Natural killer cell (primary cell): ENCODE measurements around the gene CAPNS2. TPM values are rescaled to one million over a fixed set of nuclear protein-coding genes. Genes with fewer than 3 reads are reported as not detected.

Experiments used
- ATAC-seq, 3 donors: fragments of 150-1000 bp in 2 of 3; fragments of 200-7000 bp in 1 of 3; cut with Tn5 transposase; 1 replicate in 1 of 3; 2 replicates in 2 of 3; pipeline ENCODE4 v1.10.0; 2021; ENCODE audit warnings: mild to moderate bottlenecking in 2 of 3, moderate library complexity in 2 of 3
- DNase-seq, 2 donors: peaks; one replicate each; pipeline versions ENCODE4 v3.0.0 to v3.0.0-alpha.2; 2013 to 2021; ENCODE audit warnings: mixed read lengths in 1 of 2
- H3K27ac ChIP-seq: one replicate; pipeline ENCODE4 v1.5.1; 2013; ENCODE audit warnings: mild to moderate bottlenecking, low read length
- H3K27me3 ChIP-seq: one replicate; pipeline ENCODE4 v1.6.1; 2013; ENCODE audit warnings: low read length; ENCODE audit not compliant: control insufficient read depth, insufficient read depth
- H3K36me3 ChIP-seq: one replicate; pipeline ENCODE4 v1.6.1; 2013; ENCODE audit warnings: low read length; ENCODE audit not compliant: control insufficient read depth, insufficient read depth
- H3K4me1 ChIP-seq: one replicate; pipeline ENCODE4 v1.6.1; 2013; ENCODE audit warnings: low read length; ENCODE audit not compliant: control insufficient read depth, insufficient read depth
- H3K4me3 ChIP-seq: one replicate; pipeline ENCODE4 v1.5.1; 2013; ENCODE audit warnings: low read length
- H3K9me3 ChIP-seq: one replicate; pipeline ENCODE4 v1.6.1; 2013; ENCODE audit warnings: low read length; ENCODE audit not compliant: control insufficient read depth, insufficient read depth
- H3K27ac Mint-ChIP-seq, 2 donors: one replicate each; pipeline ENCODE4 v1.8.0; 2022; ENCODE audit warnings: mild to moderate bottlenecking in 2 of 2, mixed read lengths in 2 of 2, moderate library complexity in 1 of 2
- H3K27me3 Mint-ChIP-seq, 2 donors: one replicate each; pipeline ENCODE4 v1.8.0; 2022; ENCODE audit warnings: low read depth in 2 of 2, mixed read lengths in 2 of 2
- H3K36me3 Mint-ChIP-seq: one replicate; pipeline ENCODE4 v1.8.0; 2022; ENCODE audit warnings: mixed read lengths
- H3K4me1 Mint-ChIP-seq, 2 donors: one replicate each; pipeline ENCODE4 v1.8.0; 2022; ENCODE audit warnings: mixed read lengths in 2 of 2
- H3K4me3 Mint-ChIP-seq: one replicate; pipeline ENCODE4 v1.8.0; 2022; ENCODE audit warnings: mild to moderate bottlenecking, moderate library complexity, mixed read lengths
- H3K9me3 Mint-ChIP-seq, 2 donors: one replicate each; pipeline ENCODE4 v1.8.0; 2022; ENCODE audit warnings: mixed read lengths in 2 of 2
- CTCF ChIP-seq: fragments of 200-600 bp; IDR thresholded peaks from one replicate; pipeline ENCODE4 v1.8.0; 2022; ENCODE audit warnings: antibody characterized with exemption
- WGBS: methylation state at CpG from one replicate; pipeline ENCODE4 v1.1.7; 2013; ENCODE audit warnings: missing lambda C conversion rate; ENCODE audit not compliant: insufficient coverage; 5-methylcytosine and 5-hydroxymethylcytosine counted together
- intact Hi-C: fragments of 100-400 bp; cut with micrococcal nuclease; formaldehyde crosslinking; loops from one replicate; pipeline ENCODE4 v1.14.2; 2022
- total RNA-seq, 4 donors: library from RNA; stranded (reverse); fragments of 120-200 nt in 1 of 4; gene quantifications; one replicate each; pipeline versions ENCODE4 v1.2.3 to v1.2.4, GENCODE V29; 2013 to 2022

The CAPNS2 gene
- total RNA-seq, 3 donors from 2014 or later (not counting 1 experiment from before 2014, with no cell fraction given) = 0.60 TPM; not detected in 2

- Histone ChIP-seq H3K27ac (no peak overlapping the region), H3K4me3 (no peak overlapping the region), H3K4me1 (no peaks in the 10 kb centered on the region), H3K36me3 (no peaks in the 10 kb centered on the region), H3K9me3 (no peaks in the 10 kb centered on the region), H3K27me3 (no peaks in the 10 kb centered on the region)
- Mint-ChIP-seq H3K4me1 (no peaks in the 10 kb centered on the region), H3K4me3 (no peak overlapping the region), H3K36me3 (no peaks in the 10 kb centered on the region), H3K27me3 (peaks cover 4 to 10% of the 10 kb centered on the region in 2 donors), H3K9me3 (no peaks in the 10 kb centered on the region), H3K27ac (no peak overlapping the region)
- ATAC-seq (no peak), DNase-seq (no peak)
- intact Hi-C loops = no loop called here
- WGBS = 96% methylated on average over 1 of the region's 1 CpG
- no peak for TF ChIP-seq CTCF
These were observed 23.9 kb upstream of the CAPNS2 start for GRCh38 chr16:55542459-55543082.

- Histone ChIP-seq H3K4me3 (no peak overlapping the region), H3K4me1 (no peaks in the 10 kb centered on the region), H3K27ac (no peak overlapping the region), H3K36me3 (no peaks in the 10 kb centered on the region), H3K9me3 (no peaks in the 10 kb centered on the region), H3K27me3 (no peaks in the 10 kb centered on the region)
- no peaks in the 10 kb centered on the region for H3K9me3 Mint-ChIP-seq
- no peaks in the 10 kb centered on the region for H3K36me3 Mint-ChIP-seq
- WGBS = 83% methylated on average over 2 of the region's 2 CpGs
- H3K4me3 Mint-ChIP-seq = no peak overlapping the region
- H3K27ac Mint-ChIP-seq = no peak overlapping the region
- DNase-seq (no peak), ATAC-seq (no peak)
- intact Hi-C loops = no loop called here
- TF ChIP-seq CTCF = no peak
- H3K27me3 Mint-ChIP-seq = peaks cover 4 to 10% of the 10 kb centered on the region in 2 donors
- H3K4me1 Mint-ChIP-seq = no peaks in the 10 kb centered on the region
These were observed 23.0 kb upstream of the CAPNS2 start for GRCh38 chr16:55543472-55543871.

- DNase-seq (no peak), ATAC-seq (no peak)
- H3K36me3 ChIP-seq = no peaks in the 10 kb centered on the region
- intact Hi-C loops = no loop called here
- Mint-ChIP-seq H3K36me3 (no peaks in the 10 kb centered on the region), H3K27ac (no peak overlapping the region), H3K9me3 (peaks cover 0 to 2% of the 10 kb centered on the region in 2 donors), H3K4me3 (no peak overlapping the region), H3K4me1 (no peaks in the 10 kb centered on the region), H3K27me3 (peaks cover 0 to 4% of the 10 kb centered on the region in 2 donors)
- H3K4me1 ChIP-seq = no peaks in the 10 kb centered on the region
- no peak for TF ChIP-seq CTCF
- H3K27me3 ChIP-seq = no peaks in the 10 kb centered on the region
- H3K9me3 ChIP-seq = no peaks in the 10 kb centered on the region
- H3K4me3 ChIP-seq = no peak overlapping the region
- H3K27ac ChIP-seq = no peak overlapping the region
These were observed 13.9 kb upstream of the CAPNS2 start for GRCh38 chr16:55552621-55553020.

- Mint-ChIP-seq H3K4me1 (no peaks in the 10 kb centered on the region), H3K4me3 (no peak overlapping the region), H3K36me3 (no peaks in the 10 kb centered on the region), H3K9me3 (peaks cover 0 to 2% of the 10 kb centered on the region in 2 donors), H3K27ac (no peak overlapping the region), H3K27me3 (peaks cover 0 to 4% of the 10 kb centered on the region in 2 donors)
- H3K27ac ChIP-seq = no peak overlapping the region
- no peaks in the 10 kb centered on the region for H3K36me3 ChIP-seq
- H3K4me3 ChIP-seq = no peak overlapping the region
- 67% methylated on average over 1 of the region's 2 CpGs for WGBS
- intact Hi-C loops = no loop called here
- TF ChIP-seq CTCF = no peak
- no peaks in the 10 kb centered on the region for H3K27me3 ChIP-seq
- DNase-seq (no peak), ATAC-seq (no peak)
- H3K9me3 ChIP-seq = no peaks in the 10 kb centered on the region
- H3K4me1 ChIP-seq = no peaks in the 10 kb centered on the region
These were observed 11.0 kb upstream of the CAPNS2 start for GRCh38 chr16:55555436-55555835.
